Small intestine (tissue), 7 donors: ENCODE results near the gene PPDPF. TPM values are rescaled to one million over a fixed set of nuclear protein-coding genes. Genes with fewer than 3 reads are reported as not detected.

Source experiments
- DNase-seq, 2 donors: peaks; one replicate each; pipeline versions ENCODE4 v3.0.0 to v3.0.0-alpha.2; 2013
- FAIRE-seq: peaks from 2 replicates; lab custom pipeline; 2012; peaks lifted over from hg19 to GRCh38; lab: Jason Lieb, UNC
- H3K27ac ChIP-seq, 3 donors: one replicate each; pipeline ENCODE4 v1.5.1; 2013; ENCODE audit warnings: low read length in 2 of 3, mild to moderate bottlenecking in 2 of 3, control low read depth in 1 of 3, inconsistent platforms in 1 of 3, low read depth in 1 of 3, moderate library complexity in 1 of 3
- H3K27me3 ChIP-seq, 3 donors: one replicate each; pipeline ENCODE4 v1.6.1; 2013; ENCODE audit warnings: low read length in 3 of 3, inconsistent platforms in 1 of 3; ENCODE audit not compliant: control insufficient read depth in 3 of 3, insufficient read depth in 3 of 3
- H3K36me3 ChIP-seq, 3 donors: one replicate each; pipeline ENCODE4 v1.6.1; 2013; ENCODE audit warnings: low read length in 3 of 3, inconsistent platforms in 1 of 3, low read depth in 1 of 3, mild to moderate bottlenecking in 1 of 3, moderate library complexity in 1 of 3; ENCODE audit not compliant: control insufficient read depth in 3 of 3, insufficient read depth in 2 of 3
- H3K4me1 ChIP-seq, 3 donors: one replicate each; pipeline ENCODE4 v1.6.1; 2013; ENCODE audit warnings: low read length in 2 of 3, inconsistent platforms in 1 of 3, low read depth in 1 of 3, mild to moderate bottlenecking in 1 of 3, moderate library complexity in 1 of 3; ENCODE audit not compliant: control insufficient read depth in 3 of 3, insufficient read depth in 2 of 3
- H3K4me3 ChIP-seq, 3 donors: one replicate each; pipeline ENCODE4 v1.5.1; 2013; ENCODE audit warnings: low read length in 3 of 3, control low read depth in 1 of 3, inconsistent platforms in 1 of 3, low read depth in 1 of 3, mild to moderate bottlenecking in 1 of 3, moderate library complexity in 1 of 3
- H3K9me3 ChIP-seq, 2 donors: one replicate each; pipeline ENCODE4 v1.6.1; 2013; ENCODE audit warnings: low read depth in 1 of 2, low read length in 1 of 2; ENCODE audit not compliant: control insufficient read depth in 2 of 2, insufficient read depth in 1 of 2
- WGBS, 3 donors: extraction: QIAGEN DNeasy Blood & Tissue Kit; methylation state at CpG; one replicate each; pipeline ENCODE4 v1.1.7; 2013; 5-methylcytosine and 5-hydroxymethylcytosine counted together
- polyA plus RNA-seq, 4 donors: library from polyadenylated mRNA; stranded (reverse) in 3 of 4; unstranded in 1 of 4; fragments of 200-250 nt in 3 of 4; fragments of 120-200 nt in 1 of 4; gene quantifications; one replicate each; pipeline versions ENCODE4 v1.2.1 to v1.2.3, GENCODE V29; 2013
- donor health status: healthy with polysubstance abuse.
- donor health status: control.
- donor health status: control.
- donor health status: Bipolar disorder and iron deficiency.
- donor health status: healthy.

Gene PPDPF
- polyA plus RNA-seq, 4 donors: 273 to 356 (median 295) TPM

- no peak for FAIRE-seq
These were observed 24.6 kb upstream of the PPDPF start for GRCh38 chr20:63495741-63496595.

GRCh38 chr20:63496596-63497120, 23.9 kb upstream of the PPDPF start:
- WGBS, 3 donors: 51 to 59% (median 57%) methylated on average over 15 to 16 of the region's 16 CpGs
- Histone ChIP-seq H3K27me3 (peaks cover 7 to 54% (median 13%) of the 10 kb centered on the region in 3 donors), H3K9me3 (no peaks in the 10 kb centered on the region), H3K36me3 (no peaks in the 10 kb centered on the region), H3K27ac (no peak overlapping the region), H3K4me3 (no peak overlapping the region), H3K4me1 (peaks cover 0 to 9% (median 0%) of the 10 kb centered on the region in 3 donors)
- DNase-seq (no peak), FAIRE-seq (no peak)

More at GRCh38 chr20:63495741-63496595, 24.6 kb upstream of the PPDPF start:
- H3K4me1 ChIP-seq: peaks cover 0 to 9% (median 0%) of the 10 kb centered on the region in 3 donors
- no peaks in the 10 kb centered on the region for H3K36me3 ChIP-seq
- H3K27ac ChIP-seq: no peak overlapping the region
- 19 to 24% (median 22%) methylated on average over 42 to 48 of the region's 48 CpGs for WGBS, 3 donors
- DNase-seq: peak; percentile 57 to 72
- H3K27me3 ChIP-seq: peaks cover 7 to 51% (median 13%) of the 10 kb centered on the region in 3 donors
- H3K9me3 ChIP-seq: no peaks in the 10 kb centered on the region
- H3K4me3 ChIP-seq: no peak overlapping the region

DNA sequence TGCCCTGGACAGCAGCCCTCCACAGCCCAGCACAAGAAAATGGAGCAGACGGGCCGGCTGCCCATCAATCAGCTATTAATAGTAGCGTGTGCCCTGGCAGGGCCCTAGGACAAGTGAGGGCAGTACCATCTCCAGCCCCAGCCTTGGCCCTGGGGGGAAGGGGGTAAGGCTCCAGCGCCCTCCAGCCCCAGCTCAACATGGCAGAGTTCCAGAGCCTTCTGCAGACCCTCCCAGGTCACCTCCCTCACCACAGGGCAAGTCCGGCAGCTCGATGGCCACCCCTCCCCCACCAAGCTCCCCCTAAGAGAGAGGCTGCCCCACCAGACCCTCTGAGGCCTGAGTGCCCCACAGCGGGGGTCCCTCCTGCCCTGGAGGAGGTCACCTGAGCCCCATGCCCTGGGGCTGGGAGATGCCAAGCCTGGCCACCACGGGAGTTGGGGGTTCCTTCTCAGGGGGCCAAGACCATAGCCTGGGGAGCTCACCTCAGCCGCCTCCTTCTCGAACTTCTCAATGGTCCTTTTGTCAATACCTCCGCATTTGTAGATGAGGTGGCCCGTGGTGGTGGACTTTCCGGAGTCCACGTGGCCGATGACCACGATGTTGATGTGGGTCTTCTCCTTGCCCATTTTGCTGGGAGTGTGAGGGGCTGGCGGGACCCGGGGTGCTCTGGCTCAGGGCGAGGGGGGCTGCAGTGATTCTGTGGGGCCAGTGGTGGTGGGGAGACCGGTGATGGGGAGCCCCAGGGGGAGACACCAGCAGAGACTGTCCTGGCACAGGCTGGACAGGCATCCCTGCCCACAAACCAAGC, 23.2 kb upstream of the PPDPF start:
- DNase-seq: no peak
- H3K4me1 ChIP-seq: peaks cover 0 to 9% (median 0%) of the 10 kb centered on the region in 3 donors
- H3K4me3 ChIP-seq: no peak overlapping the region
- H3K9me3 ChIP-seq: no peaks in the 10 kb centered on the region
- peaks cover 7 to 58% (median 13%) of the 10 kb centered on the region in 3 donors for H3K27me3 ChIP-seq
- WGBS, 3 donors: 50 to 64% (median 51%) methylated on average over 19 to 20 of the region's 20 CpGs
- no peaks in the 10 kb centered on the region for H3K36me3 ChIP-seq
- no peak overlapping the region for H3K27ac ChIP-seq
- FAIRE-seq: no peak

DNA sequence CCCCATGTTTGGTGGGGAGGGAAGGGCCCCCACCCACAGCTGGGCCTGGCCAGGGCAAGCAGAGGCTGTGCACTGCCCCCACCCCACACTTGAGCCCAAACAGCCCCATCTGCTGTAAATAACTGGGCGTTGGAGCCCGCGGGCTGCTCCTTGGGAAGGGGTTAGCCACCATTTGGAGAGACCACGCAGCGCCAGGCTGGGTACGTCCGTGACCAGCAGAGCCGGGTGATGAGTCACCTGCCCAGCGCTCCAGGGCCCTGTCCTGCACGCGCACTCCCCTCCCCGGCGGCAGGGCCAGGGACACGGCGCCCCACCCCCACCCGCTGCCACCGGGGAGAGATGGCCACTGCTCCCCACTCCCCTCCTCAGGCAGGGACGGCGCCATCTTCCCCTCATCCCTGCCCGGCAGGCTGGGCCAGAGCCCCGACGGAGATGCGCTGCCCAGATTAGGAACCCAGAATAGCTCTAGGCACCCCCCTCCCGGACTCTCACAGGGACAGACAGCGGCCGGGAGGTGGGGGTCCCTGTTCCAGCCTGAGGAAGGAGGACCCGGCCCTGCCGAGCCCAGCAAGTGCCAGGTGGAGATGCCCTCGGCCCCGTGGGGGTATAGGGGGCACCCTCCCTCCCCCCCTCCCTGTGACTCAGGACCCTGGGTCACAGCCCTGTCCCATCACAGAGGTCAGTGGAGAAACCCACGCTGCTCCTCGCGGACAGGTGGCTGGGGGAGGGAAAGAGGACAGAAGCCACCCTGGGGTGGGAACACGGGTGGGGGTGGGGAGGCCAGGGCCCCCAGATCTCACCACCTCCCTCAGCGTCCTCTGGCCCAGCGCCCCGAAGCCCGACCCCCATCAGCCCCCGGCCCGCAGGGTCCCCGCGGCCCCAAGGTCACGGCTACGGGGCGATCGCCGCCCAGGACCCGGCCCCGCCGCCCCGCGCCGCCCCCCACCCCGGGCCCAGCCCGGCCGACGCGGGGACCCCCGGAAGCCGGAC, 22.3 kb upstream of the PPDPF start:
- FAIRE-seq: no peak
- no peaks in the 10 kb centered on the region for H3K36me3 ChIP-seq
- H3K27ac ChIP-seq: no peak overlapping the region
- 2 to 6% (median 3%) methylated on average over 33 to 60 of the region's 60 CpGs for WGBS, 3 donors
- no peak for DNase-seq
- no peaks in the 10 kb centered on the region for H3K9me3 ChIP-seq
- H3K4me3 ChIP-seq: peak overlapping the region in 1 of 3 donors; percentile 50
- H3K27me3 ChIP-seq: peaks cover 7 to 66% (median 13%) of the 10 kb centered on the region in 3 donors
- peaks cover 0 to 9% (median 0%) of the 10 kb centered on the region in 3 donors for H3K4me1 ChIP-seq

- peak within 1 kb of the TSS in 1 of 3 donors; percentile 50 for H3K4me3 ChIP-seq
- H3K9me3 ChIP-seq: no peaks in the 10 kb centered on the region
- no peaks in the 10 kb centered on the region for H3K36me3 ChIP-seq
- DNase-seq: no peak
- no peak for FAIRE-seq
- H3K27me3 ChIP-seq: peaks cover 7 to 74% (median 13%) of the 10 kb centered on the region in 3 donors
- H3K27ac ChIP-seq: no peak within 1 kb of the TSS
- WGBS, 3 donors: 1 to 4% (median 2%) methylated on average over 17 to 58 of the region's 58 CpGs
- peaks cover 0 to 9% (median 0%) of the 10 kb centered on the region in 3 donors for H3K4me1 ChIP-seq
These were observed 21.6 kb upstream of the PPDPF start, which contains the start of gene EEF1A2 for GRCh38 chr20:63498960-63499337. Gene EEF1A2, minus strand, starts transcription at chr20:63499083. Its CDS starts 1,320 bp downstream, at chr20:63497763.

GRCh38 chr20:63499338-63499969, 21.1 kb upstream of the PPDPF start:
- DNase-seq: no peak
- H3K4me1 ChIP-seq: peaks cover 0 to 9% (median 0%) of the 10 kb centered on the region in 3 donors
- WGBS, 3 donors: 8 to 17% (median 11%) methylated on average over 27 to 48 of the region's 48 CpGs
- FAIRE-seq: no peak
- H3K4me3 ChIP-seq: peak overlapping the region in 1 of 3 donors; percentile 50
- H3K27me3 ChIP-seq: peaks cover 7 to 73% (median 16%) of the 10 kb centered on the region in 3 donors
- H3K9me3 ChIP-seq: no peaks in the 10 kb centered on the region
- H3K36me3 ChIP-seq: no peaks in the 10 kb centered on the region
- no peak overlapping the region for H3K27ac ChIP-seq

GRCh38 chr20:63500151-63500901, 20.2 kb upstream of the PPDPF start:
- FAIRE-seq: no peak
- H3K4me3 ChIP-seq: no peak overlapping the region

More at GRCh38 chr20:63500151-63500901, 20.2 kb upstream of the PPDPF start:
- Histone ChIP-seq H3K36me3 (no peaks in the 10 kb centered on the region), H3K27ac (no peak overlapping the region), H3K4me1 (peaks cover 0 to 9% (median 0%) of the 10 kb centered on the region in 3 donors), H3K27me3 (peaks cover 7 to 68% (median 22%) of the 10 kb centered on the region in 3 donors), H3K9me3 (peaks cover 0 to 6% of the 10 kb centered on the region in 2 donors)
- DNase-seq: no peak
- WGBS, 3 donors: 63 to 85% (median 67%) methylated on average over 23 to 24 of the region's 24 CpGs
